Frontal cortex (tissue), 4 donors: ENCODE results near the gene NELL1. TPM values are rescaled to one million over a fixed set of nuclear protein-coding genes. Genes with fewer than 3 reads are reported as not detected.
"Not testable (repeated sequence)": the region's sequence is repeated elsewhere in the genome, so short reads cannot be mapped to it uniquely, and the experiment has no call there.

Experiments
- DNase-seq, 2 donors: peaks; one replicate each; pipeline ENCODE4 v3.0.0; 2012; ENCODE audit warnings: low spot score in 2 of 2
- FAIRE-seq: peaks from 2 replicates; lab custom pipeline; 2012; peaks lifted over from hg19 to GRCh38; lab: Jason Lieb, UNC
- total RNA-seq: library from RNA; depleted of rRNA; stranded (reverse); fragments of >200 nt; gene quantifications from one replicate; pipeline ENCODE4 v1.2.3, GENCODE V29; 2014
- donor health status: control.
- donor health status: control.
- donor health status: control.

The NELL1 gene
- total RNA-seq, 1 donor from 2014 or later = 65.6 TPM

GRCh38 chr11:21059879-21060278 lies 390.5 kb downstream of the NELL1 start:
- FAIRE-seq (no peak), DNase-seq (no peak)

- DNase-seq = no peak
- FAIRE-seq = no peak
These were observed 396.6 kb downstream of the NELL1 start for GRCh38 chr11:21066030-21066429.

- no peak for FAIRE-seq
- no peak for DNase-seq
These were observed 399.5 kb downstream of the NELL1 start for GRCh38 chr11:21068886-21069285.

- DNase-seq = no peak
- FAIRE-seq = no peak
These were observed 400.5 kb downstream of the NELL1 start for GRCh38 chr11:21069909-21070308.

- DNase-seq = no peak
These were observed 403.2 kb downstream of the NELL1 start for GRCh38 chr11:21072558-21072957.

GRCh38 chr11:21082853-21083252 lies 413.5 kb downstream of the NELL1 start:
- no peak for DNase-seq
- no peak for FAIRE-seq

More at GRCh38 chr11:21072558-21072957, 403.2 kb downstream of the NELL1 start:
- FAIRE-seq = no peak

- FAIRE-seq (no peak), DNase-seq (no peak)
These were observed 419.5 kb downstream of the NELL1 start for GRCh38 chr11:21088930-21089329.

GRCh38 chr11:21104641-21105040 lies 435.3 kb downstream of the NELL1 start:
- FAIRE-seq (no peak), DNase-seq (no peak)

- DNase-seq = no peak
These were observed 436.0 kb downstream of the NELL1 start for GRCh38 chr11:21105196-21105917.

GRCh38 chr11:21109341-21109740 lies 440.0 kb downstream of the NELL1 start:
- DNase-seq = no peak
- no peak for FAIRE-seq

More at GRCh38 chr11:21105196-21105917, 436.0 kb downstream of the NELL1 start:
- no peak for FAIRE-seq

- FAIRE-seq = no peak
- no peak for DNase-seq
These were observed 441.0 kb downstream of the NELL1 start for GRCh38 chr11:21110415-21110814.

GRCh38 chr11:21113876-21114275 lies 444.5 kb downstream of the NELL1 start:
- DNase-seq (no peak), FAIRE-seq (no peak)

GRCh38 chr11:21116009-21116408 lies 446.6 kb downstream of the NELL1 start:
- DNase-seq (no peak), FAIRE-seq (no peak)

GRCh38 chr11:21119411-21119810 lies 450.0 kb downstream of the NELL1 start:
- DNase-seq = no peak
- FAIRE-seq = no peak

GRCh38 chr11:21121991-21122390 lies 452.6 kb downstream of the NELL1 start:
- FAIRE-seq (no peak), DNase-seq (no peak)

- no peak for DNase-seq
- no peak for FAIRE-seq
These were observed 453.1 kb downstream of the NELL1 start for GRCh38 chr11:21122523-21122922.

GRCh38 chr11:21132146-21132720 lies 462.8 kb downstream of the NELL1 start:
- no peak for DNase-seq

GRCh38 chr11:21133244-21133643 lies 463.9 kb downstream of the NELL1 start:
- DNase-seq (no peak), FAIRE-seq (no peak)

More at GRCh38 chr11:21132146-21132720, 462.8 kb downstream of the NELL1 start:
- no peak for FAIRE-seq

GRCh38 chr11:21133722-21134121 lies 464.3 kb downstream of the NELL1 start:
- DNase-seq = no peak
- FAIRE-seq = no peak

GRCh38 chr11:21137803-21138202 lies 468.4 kb downstream of the NELL1 start:
- DNase-seq (no peak), FAIRE-seq (no peak)

GRCh38 chr11:21141557-21141956 lies 472.2 kb downstream of the NELL1 start:
- FAIRE-seq, DNase-seq: not testable (repeated sequence)

- FAIRE-seq = no peak
- no peak for DNase-seq
These were observed 472.6 kb downstream of the NELL1 start for GRCh38 chr11:21142007-21142406.
